HL-60 (cell line): ENCODE measurements around the gene CEP97.

Source experiments
- CTCF ChIP-seq: IDR thresholded peaks from one replicate; pipeline ENCODE4 v1.5.1; 2011; ENCODE audit warnings: low read length, control low read depth, inconsistent platforms; ENCODE audit not compliant: insufficient read depth
- GABPA ChIP-seq: IDR thresholded peaks from 2 replicates; pipeline ENCODE4 v1.6.1; 2012; ENCODE audit warnings: low read depth
- POLR2AphosphoS5 ChIP-seq: IDR thresholded peaks from 2 replicates; pipeline ENCODE4 v1.6.1; 2012; ENCODE audit warnings: low read depth
- REST ChIP-seq: IDR thresholded peaks from 2 replicates; pipeline ENCODE4 v1.6.1; 2012; ENCODE audit warnings: low read depth; ENCODE audit not compliant: insufficient replicate concordance
- SPI1 ChIP-seq: IDR thresholded peaks from 2 replicates; pipeline ENCODE4 v1.6.1; 2012; ENCODE audit warnings: low read depth, mild to moderate bottlenecking, borderline replicate concordance

DNA sequence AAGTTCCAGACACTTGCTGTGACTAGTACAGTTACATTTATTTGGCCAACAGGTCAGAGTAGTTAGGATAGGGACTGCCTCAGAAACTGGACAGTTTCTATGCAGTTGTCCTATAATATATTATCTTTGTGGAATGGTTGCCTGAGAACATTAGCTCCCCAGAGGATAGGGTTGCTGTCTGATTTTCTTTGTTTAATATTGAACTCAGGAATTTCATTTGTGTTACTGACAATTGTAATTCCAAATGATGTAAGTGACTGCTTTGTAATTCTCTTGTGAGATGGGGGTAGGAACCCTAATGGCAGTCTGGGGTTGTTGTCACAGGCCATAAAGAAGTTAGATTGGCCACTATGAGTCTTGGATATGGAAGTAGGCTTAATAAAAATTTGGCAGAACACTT is 56.8 kb downstream of the CEP97 start:
- TF ChIP-seq CTCF (no peak), REST (no peak), POLR2AphosphoS5 (no peak), GABPA (no peak), SPI1 (no peak)
